H9 (cell line): ENCODE measurements around the gene MOBP. TPM values are rescaled to one million over a fixed set of nuclear protein-coding genes. Genes with fewer than 3 reads are reported as not detected.

Experiments used
- DNase-seq: peaks from one replicate; pipeline ENCODE4 v3.0.0-alpha.2; 2017
- H2AFZ ChIP-seq: one replicate; pipeline ENCODE4 v1.6.1; 2013; ENCODE audit warnings: mild to moderate bottlenecking, low read length, control low read depth, moderate library complexity
- H2AK5ac ChIP-seq: 2 replicates; pipeline ENCODE4 v1.6.1; 2013; ENCODE audit warnings: low read length, control low read depth, mixed read lengths; ENCODE audit not compliant: insufficient read length
- H2BK120ac ChIP-seq: one replicate; pipeline ENCODE4 v1.6.1; 2013; ENCODE audit warnings: low read depth, mild to moderate bottlenecking, low read length, control low read depth, inconsistent platforms; ENCODE audit not compliant: poor library complexity, severe bottlenecking
- H2BK12ac ChIP-seq: 2 replicates; pipeline ENCODE4 v1.6.1; 2013; ENCODE audit warnings: low read length, control low read depth, mixed read lengths, low read depth; ENCODE audit not compliant: insufficient read length
- H2BK15ac ChIP-seq: 2 replicates; pipeline ENCODE4 v1.6.1; 2013; ENCODE audit warnings: low read depth, low read length, control low read depth
- H2BK20ac ChIP-seq: one replicate; pipeline ENCODE4 v1.6.1; 2013; ENCODE audit warnings: low read depth, mild to moderate bottlenecking, low read length, control low read depth, inconsistent platforms; ENCODE audit not compliant: poor library complexity, severe bottlenecking
- H2BK5ac ChIP-seq: 2 replicates; pipeline ENCODE4 v1.6.1; 2013; ENCODE audit warnings: low read length, control low read depth, mixed read lengths; ENCODE audit not compliant: insufficient read length
- H3K14ac ChIP-seq: 2 replicates; pipeline ENCODE4 v1.6.1; 2013; ENCODE audit warnings: low read length, control low read depth; ENCODE audit not compliant: insufficient read depth
- H3K18ac ChIP-seq: 2 replicates; pipeline ENCODE4 v1.6.1; 2013; ENCODE audit warnings: low read depth, mild to moderate bottlenecking, mixed read lengths, low read length, control low read depth; ENCODE audit not compliant: insufficient read length
- H3K23ac ChIP-seq: 2 replicates; pipeline ENCODE4 v1.6.1; 2013; ENCODE audit warnings: low read length, control low read depth, mixed read lengths, low read depth; ENCODE audit not compliant: insufficient read length
- H3K23me2 ChIP-seq: 2 replicates; pipeline ENCODE4 v1.6.1; 2013; ENCODE audit warnings: low read depth, mild to moderate bottlenecking, mixed read lengths, low read length, control low read depth; ENCODE audit not compliant: insufficient read length, poor library complexity, severe bottlenecking
- H3K27ac ChIP-seq: 2 replicates; pipeline ENCODE4 v1.5.1; 2013; ENCODE audit warnings: low read length, control low read depth, mixed read lengths, low read depth; ENCODE audit not compliant: insufficient read length
- H3K27me3 ChIP-seq: 2 replicates; pipeline ENCODE4 v1.6.1; 2013; ENCODE audit warnings: low read length, control low read depth, inconsistent platforms; ENCODE audit not compliant: insufficient read depth
- H3K4ac ChIP-seq: 2 replicates; pipeline ENCODE4 v1.6.1; 2013; ENCODE audit warnings: low read depth, mild to moderate bottlenecking, control low read depth, inconsistent platforms, low read length, moderate library complexity
- H3K4me1 ChIP-seq: 2 replicates; pipeline ENCODE4 v1.6.1; 2013; ENCODE audit warnings: low read length, control low read depth, inconsistent platforms; ENCODE audit not compliant: insufficient read depth
- H3K4me2 ChIP-seq: 2 replicates; pipeline ENCODE4 v1.6.1; 2013; ENCODE audit warnings: low read length, control low read depth, mixed read lengths; ENCODE audit not compliant: insufficient read length, insufficient read depth
- H3K56ac ChIP-seq: 2 replicates; pipeline ENCODE4 v1.6.1; 2013; ENCODE audit warnings: low read depth, mild to moderate bottlenecking, mixed read lengths, low read length, control low read depth; ENCODE audit not compliant: insufficient read length
- H3K79me1 ChIP-seq: 2 replicates; pipeline ENCODE4 v1.6.1; 2013; ENCODE audit warnings: low read depth, mild to moderate bottlenecking, moderate library complexity, low read length, control low read depth, inconsistent platforms; ENCODE audit not compliant: insufficient read depth, poor library complexity, severe bottlenecking
- H3K79me2 ChIP-seq: 2 replicates; pipeline ENCODE4 v1.6.1; 2013; ENCODE audit warnings: low read length, control low read depth, inconsistent platforms; ENCODE audit not compliant: insufficient read depth
- H3K9ac ChIP-seq: 2 replicates; pipeline ENCODE4 v1.6.1; 2013; ENCODE audit warnings: low read length, control low read depth, mixed read lengths; ENCODE audit not compliant: insufficient read length; ENCODE audit errors: extremely low read depth
- H3K9me3 ChIP-seq: one replicate; pipeline ENCODE4 v1.6.1; 2013; ENCODE audit warnings: low read depth, low read length, inconsistent platforms; ENCODE audit not compliant: control insufficient read depth
- H3T11ph ChIP-seq: one replicate; pipeline ENCODE4 v1.6.1; 2013; ENCODE audit warnings: mild to moderate bottlenecking, low read length, control low read depth, inconsistent platforms
- H4K20me1 ChIP-seq: one replicate; pipeline ENCODE4 v1.6.1; 2013; ENCODE audit not compliant: control insufficient read depth, insufficient read length, insufficient read depth
- H4K5ac ChIP-seq: 2 replicates; pipeline ENCODE4 v1.6.1; 2013; ENCODE audit warnings: low read depth, mild to moderate bottlenecking, mixed read lengths, low read length, control low read depth; ENCODE audit not compliant: insufficient read length
- H4K8ac ChIP-seq: replicated peaks from 2 replicates; pipeline ENCODE4 v1.6.1; 2013; ENCODE audit warnings: low read length, control low read depth, mixed read lengths, low read depth; ENCODE audit not compliant: insufficient read length
- H4K91ac ChIP-seq: 2 replicates; pipeline ENCODE4 v1.6.1; 2013; ENCODE audit warnings: low read depth, mild to moderate bottlenecking, moderate library complexity, mixed read lengths, low read length, control low read depth; ENCODE audit not compliant: insufficient read length
- H3K27ac Mint-ChIP-seq, 3 experiments: 2 replicates in 2 of 3; 3 replicates in 1 of 3; pipeline ENCODE4 v1.8.0; 2020 to 2021; ENCODE audit warnings: mixed read lengths in 3 of 3, mild to moderate bottlenecking in 1 of 3, moderate library complexity in 1 of 3
- H3K27me3 Mint-ChIP-seq: 2 replicates; pipeline ENCODE4 v1.8.0; 2021; ENCODE audit warnings: low read depth, mild to moderate bottlenecking, moderate library complexity, mixed read lengths
- H3K36me3 Mint-ChIP-seq, 3 experiments: 2 replicates in 2 of 3; 3 replicates in 1 of 3; pipeline ENCODE4 v1.8.0; 2020 to 2021; ENCODE audit warnings: low read depth in 3 of 3, mixed read lengths in 3 of 3; ENCODE audit not compliant: insufficient read depth in 1 of 3
- H3K4me1 Mint-ChIP-seq, 2 experiments: 2 replicates each; pipeline ENCODE4 v1.8.0; 2020; ENCODE audit warnings: mixed read lengths in 2 of 2
- H3K4me3 Mint-ChIP-seq, 2 experiments: 2 replicates in 1 of 2; 3 replicates in 1 of 2; pipeline ENCODE4 v1.8.0; 2020 to 2021; ENCODE audit warnings: mild to moderate bottlenecking in 2 of 2, mixed read lengths in 2 of 2, moderate library complexity in 1 of 2
- H3K9me3 Mint-ChIP-seq, 2 experiments: 2 replicates in 1 of 2; 3 replicates in 1 of 2; pipeline ENCODE4 v1.8.0; 2020; ENCODE audit warnings: mild to moderate bottlenecking in 2 of 2, mixed read lengths in 2 of 2, moderate library complexity in 1 of 2
- CTCF ChIP-seq: fragments of 200-600 bp; sonication (generic); conservative IDR thresholded peaks from 3 replicates; pipeline ENCODE4 v1.8.0; 2021; ENCODE audit warnings: antibody characterized with exemption, mild to moderate bottlenecking
- WGBS: extraction: QIAGEN DNeasy Blood & Tissue Kit; methylation state at CpG from one replicate; pipeline ENCODE4 v1.1.7; 2013; ENCODE audit warnings: missing lambda C conversion rate, low lambda C conversion rate, mixed read lengths; ENCODE audit not compliant: insufficient read length; ENCODE audit errors: extremely low coverage; 5-methylcytosine and 5-hydroxymethylcytosine counted together
- total RNA-seq: library from RNA; stranded (reverse); gene quantifications from 2 replicates; pipeline ENCODE4 v1.2.1, GENCODE V29; 2021

The MOBP gene
- total RNA-seq, 1 experiment from 2014 or later: not detected

- Histone ChIP-seq H3K56ac (no peak overlapping the region), H3K23me2 (no peaks in the 10 kb centered on the region), H3K23ac (no peak overlapping the region), H4K20me1 (no peaks in the 10 kb centered on the region), H2BK12ac (no peak overlapping the region), H3K9ac (no peak overlapping the region), H3K4me1 (no peaks in the 10 kb centered on the region), H3T11ph (no peak overlapping the region), H2AK5ac (no peak overlapping the region), H3K14ac (no peak overlapping the region), H3K27ac (no peak overlapping the region), H2BK5ac (no peak overlapping the region), H3K9me3 (no peaks in the 10 kb centered on the region), H3K18ac (no peak overlapping the region), H2BK120ac (no peak overlapping the region), H3K79me1 (no peaks in the 10 kb centered on the region), H3K4me2 (no peak overlapping the region), H4K5ac (no peak overlapping the region), H3K4ac (no peak overlapping the region), H4K8ac (no peak overlapping the region), H3K79me2 (no peaks in the 10 kb centered on the region), H4K91ac (no peak overlapping the region), H2BK20ac (no peak overlapping the region), H2AFZ (no peak overlapping the region), H3K27me3 (no peaks in the 10 kb centered on the region), H2BK15ac (no peak overlapping the region)
- no peaks in the 10 kb centered on the region for H3K9me3 Mint-ChIP-seq
- H3K4me3 Mint-ChIP-seq: no peak overlapping the region
- TF ChIP-seq CTCF: no peak
- H3K36me3 Mint-ChIP-seq: no peaks in the 10 kb centered on the region
- no peak for DNase-seq
- WGBS: no CpG with 5 or more reads among the region's 2 CpGs
- H3K27ac Mint-ChIP-seq: no peak overlapping the region
- no peaks in the 10 kb centered on the region; the same call in 1 of the 2 replicates for H3K27me3 Mint-ChIP-seq
- H3K4me1 Mint-ChIP-seq: peaks cover 7 to 15% of the 10 kb centered on the region in 2 experiments
Observed at GRCh38 chr3:39445927-39446326, 21.6 kb upstream of the MOBP start.
